OCI-LY3 (cell line): ENCODE data around the gene IQSEC1.
A peak's percentile ranks its signal among the peaks of the same experiment; 100 is the strongest.

Experiments
- H2AFZ ChIP-seq: fragments of 200-600, 300-600 bp; shearing (Covaris generic); 2 replicates; pipeline ENCODE4 v1.6.0; 2014; ENCODE audit warnings: antibody characterized with exemption, low read depth, low read length
- H3K27ac ChIP-seq: fragments of 200-600, 300-600 bp; sonication (generic); 2 replicates; pipeline ENCODE4 v1.5.1; 2014; ENCODE audit warnings: mild to moderate bottlenecking, low read length, moderate library complexity, mixed read lengths
- H3K27me3 ChIP-seq: fragments of 200-600, 300-600 bp; sonication (generic); 2 replicates; pipeline ENCODE4 v1.6.1; 2014; ENCODE audit warnings: low read depth, low read length, mixed read lengths
- H3K36me3 ChIP-seq: fragments of 200-600, 300-600 bp; sonication (generic); replicated peaks from 2 replicates; pipeline ENCODE3; 2014; ENCODE audit warnings: low read depth, low read length, mixed read lengths
- H3K4me1 ChIP-seq: fragments of 300-600, 200-600 bp; sonication (generic); 2 replicates; pipeline ENCODE4 v1.6.1; 2014; ENCODE audit warnings: low read length, mixed read lengths
- H3K4me2 ChIP-seq: fragments of 200-600, 300-600 bp; sonication (generic); 2 replicates; pipeline ENCODE4 v1.6.1; 2014; ENCODE audit warnings: low read length, mixed read lengths
- H3K4me3 ChIP-seq: fragments of 300-600, 200-600 bp; sonication (generic); 2 replicates; pipeline ENCODE4 v1.5.1; 2014; ENCODE audit warnings: antibody characterized with exemption, mild to moderate bottlenecking, low read length, moderate library complexity
- H3K79me2 ChIP-seq: fragments of 300-600, 200-600 bp; shearing (Covaris generic); 2 replicates; pipeline ENCODE4 v1.6.1; 2014; ENCODE audit warnings: mild to moderate bottlenecking, low read length, mixed read lengths
- H3K9ac ChIP-seq: fragments of 300-600, 200-600 bp; shearing (Covaris generic); 2 replicates; pipeline ENCODE4 v1.6.0; 2014; ENCODE audit warnings: mild to moderate bottlenecking, low read length, moderate library complexity
- H3K9me3 ChIP-seq: fragments of 200-600, 300-600 bp; shearing (Covaris generic); 2 replicates; pipeline ENCODE4 v1.6.1; 2014; ENCODE audit warnings: low read length, mixed read lengths; ENCODE audit not compliant: insufficient read depth
- H4K20me1 ChIP-seq: fragments of 200-600, 300-600 bp; sonication (generic); 2 replicates; pipeline ENCODE4 v1.6.1; 2016; ENCODE audit warnings: low read length, mixed read lengths; ENCODE audit not compliant: insufficient read depth
- EZH2phosphoT487 ChIP-seq: fragments of 200-600 bp; shearing (Covaris generic); IDR thresholded peaks from 2 replicates; pipeline ENCODE4 v1.6.1; 2018; ENCODE audit warnings: antibody characterized with exemption, mixed run types, low read depth
- TF ChIP-seq, protein P1 (sequence below): fragments of 200-600, 300-600 bp; sonication (generic); IDR thresholded peaks from 2 replicates; pipeline ENCODE4 v1.5.1; 2014; ENCODE audit warnings: antibody characterized with exemption, low read length, low read depth

IQSEC1 gene

DNA sequence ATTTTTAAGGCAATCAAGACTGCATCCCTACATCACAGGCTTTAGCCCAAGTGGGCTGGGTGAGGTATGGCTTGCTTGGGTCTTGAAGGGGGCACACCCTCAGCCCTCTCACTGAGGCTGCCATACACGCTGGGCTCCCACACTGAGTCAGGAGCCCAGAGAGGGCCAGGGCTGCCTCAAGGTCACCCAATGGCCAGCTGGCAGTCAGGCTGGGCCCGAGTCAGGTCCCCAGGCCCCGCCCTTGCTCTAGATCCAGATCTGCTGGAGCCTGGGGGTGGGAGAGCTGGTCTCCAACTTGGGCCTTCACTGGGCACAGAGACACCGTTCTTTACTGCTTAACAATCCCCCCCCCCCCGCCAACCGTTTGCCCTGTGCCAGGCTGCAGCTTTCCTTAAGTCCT, 88.1 kb downstream of the IQSEC1 start:
- Histone ChIP-seq H3K27me3 (no peaks in the 10 kb centered on the region), H3K79me2 (peaks cover 97% of the 10 kb centered on the region), H3K9ac (no peak overlapping the region), H4K20me1 (peaks cover 97% of the 10 kb centered on the region), H3K4me1 (peaks cover 30% of the 10 kb centered on the region), H3K4me2 (no peak overlapping the region), H3K4me3 (no peak overlapping the region), H2AFZ (no peak overlapping the region), H3K36me3 (peaks cover 33% of the 10 kb centered on the region), H3K27ac (no peak overlapping the region), H3K9me3 (no peaks in the 10 kb centered on the region)
- TF ChIP-seq, protein P1, sequence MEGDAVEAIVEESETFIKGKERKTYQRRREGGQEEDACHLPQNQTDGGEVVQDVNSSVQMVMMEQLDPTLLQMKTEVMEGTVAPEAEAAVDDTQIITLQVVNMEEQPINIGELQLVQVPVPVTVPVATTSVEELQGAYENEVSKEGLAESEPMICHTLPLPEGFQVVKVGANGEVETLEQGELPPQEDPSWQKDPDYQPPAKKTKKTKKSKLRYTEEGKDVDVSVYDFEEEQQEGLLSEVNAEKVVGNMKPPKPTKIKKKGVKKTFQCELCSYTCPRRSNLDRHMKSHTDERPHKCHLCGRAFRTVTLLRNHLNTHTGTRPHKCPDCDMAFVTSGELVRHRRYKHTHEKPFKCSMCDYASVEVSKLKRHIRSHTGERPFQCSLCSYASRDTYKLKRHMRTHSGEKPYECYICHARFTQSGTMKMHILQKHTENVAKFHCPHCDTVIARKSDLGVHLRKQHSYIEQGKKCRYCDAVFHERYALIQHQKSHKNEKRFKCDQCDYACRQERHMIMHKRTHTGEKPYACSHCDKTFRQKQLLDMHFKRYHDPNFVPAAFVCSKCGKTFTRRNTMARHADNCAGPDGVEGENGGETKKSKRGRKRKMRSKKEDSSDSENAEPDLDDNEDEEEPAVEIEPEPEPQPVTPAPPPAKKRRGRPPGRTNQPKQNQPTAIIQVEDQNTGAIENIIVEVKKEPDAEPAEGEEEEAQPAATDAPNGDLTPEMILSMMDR = no peak
- no peak for TF ChIP-seq EZH2phosphoT487

DNA sequence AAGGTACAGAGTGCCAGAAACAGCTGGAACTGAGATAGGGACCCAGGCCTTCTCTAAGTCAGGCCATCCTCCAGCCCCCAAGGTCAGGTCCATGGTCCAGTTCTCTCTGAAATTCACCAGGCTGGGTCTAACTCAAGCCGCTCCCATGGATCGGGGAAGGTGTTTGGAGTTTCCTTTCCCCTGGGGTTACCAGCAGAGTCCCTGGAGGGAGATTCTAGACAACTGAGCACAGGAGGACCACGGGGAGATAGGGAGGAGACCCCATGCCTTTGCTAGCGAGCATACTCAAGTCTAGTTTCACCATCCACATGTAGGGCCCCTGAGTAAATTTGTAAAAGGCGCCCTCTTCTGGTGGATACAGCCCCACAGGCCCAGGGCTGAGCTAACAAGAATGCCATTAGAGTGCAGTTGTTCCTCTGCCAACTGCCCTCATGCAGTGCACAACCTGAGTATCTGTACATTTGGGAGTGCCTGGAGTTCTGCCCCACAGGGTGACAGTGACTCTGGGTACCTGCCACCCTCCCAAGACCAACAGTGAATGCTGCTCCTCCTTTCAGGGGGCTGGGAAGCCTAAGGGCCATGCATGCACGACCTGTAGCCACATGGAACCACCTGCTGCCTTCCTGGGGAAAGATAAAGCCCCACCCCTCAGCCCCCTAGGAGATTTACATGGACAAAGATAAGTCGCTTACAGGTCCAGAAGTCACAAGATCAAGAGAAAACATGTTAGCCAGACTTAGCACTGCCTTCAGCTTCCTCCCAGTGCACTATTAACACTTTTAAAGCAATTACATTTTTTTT, 89.0 kb downstream of the IQSEC1 start:
- Histone ChIP-seq H3K4me3 (no peak overlapping the region), H3K79me2 (peaks cover 97% of the 10 kb centered on the region), H2AFZ (no peak overlapping the region), H3K27ac (no peak overlapping the region; the same call in 1 of the 2 replicates), H3K36me3 (peaks cover 38% of the 10 kb centered on the region), H3K4me1 (peaks cover 30% of the 10 kb centered on the region), H3K4me2 (peak overlapping the region; percentile 4; the same call in 1 of the 2 replicates), H3K9ac (no peak overlapping the region), H3K9me3 (no peaks in the 10 kb centered on the region), H3K27me3 (no peaks in the 10 kb centered on the region), H4K20me1 (peaks cover 97% of the 10 kb centered on the region)
- TF ChIP-seq, protein P1 = peak; percentile 87
- no peak for TF ChIP-seq EZH2phosphoT487

DNA sequence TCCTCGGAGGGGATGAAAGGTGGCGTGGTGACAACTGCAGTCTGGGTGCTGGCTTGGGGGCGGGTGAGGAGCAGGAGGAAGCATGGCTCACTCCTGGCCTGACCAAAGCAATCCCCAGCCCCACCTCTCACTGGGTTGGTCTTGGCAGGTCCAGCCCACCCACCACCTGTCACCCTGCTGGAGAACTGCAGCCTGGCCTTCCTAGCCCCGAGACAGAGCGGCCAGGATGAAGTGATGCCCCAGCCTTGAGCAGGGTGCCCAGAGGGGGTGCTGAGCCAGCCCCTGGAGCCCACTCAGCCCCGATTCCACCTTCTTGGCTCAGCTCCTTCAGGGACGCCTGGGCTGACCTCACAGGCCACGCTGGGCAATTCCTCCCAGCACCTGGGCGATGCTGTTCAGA, 89.9 kb downstream of the IQSEC1 start:
- H3K4me3 ChIP-seq = no peak overlapping the region
- H3K27me3 ChIP-seq = no peaks in the 10 kb centered on the region
- H3K9me3 ChIP-seq = no peaks in the 10 kb centered on the region
- H3K4me1 ChIP-seq = peaks cover 30% of the 10 kb centered on the region
- H3K9ac ChIP-seq = no peak overlapping the region
- peaks cover 95% of the 10 kb centered on the region for H3K79me2 ChIP-seq
- peak overlapping the region; percentile 39 for H3K4me2 ChIP-seq
- peaks cover 97% of the 10 kb centered on the region for H4K20me1 ChIP-seq
- H3K36me3 ChIP-seq = peaks cover 39% of the 10 kb centered on the region
- H3K27ac ChIP-seq = peak overlapping the region; percentile 50
- no peak overlapping the region for H2AFZ ChIP-seq
- TF ChIP-seq EZH2phosphoT487 = no peak
- TF ChIP-seq, protein P1 = no peak

DNA sequence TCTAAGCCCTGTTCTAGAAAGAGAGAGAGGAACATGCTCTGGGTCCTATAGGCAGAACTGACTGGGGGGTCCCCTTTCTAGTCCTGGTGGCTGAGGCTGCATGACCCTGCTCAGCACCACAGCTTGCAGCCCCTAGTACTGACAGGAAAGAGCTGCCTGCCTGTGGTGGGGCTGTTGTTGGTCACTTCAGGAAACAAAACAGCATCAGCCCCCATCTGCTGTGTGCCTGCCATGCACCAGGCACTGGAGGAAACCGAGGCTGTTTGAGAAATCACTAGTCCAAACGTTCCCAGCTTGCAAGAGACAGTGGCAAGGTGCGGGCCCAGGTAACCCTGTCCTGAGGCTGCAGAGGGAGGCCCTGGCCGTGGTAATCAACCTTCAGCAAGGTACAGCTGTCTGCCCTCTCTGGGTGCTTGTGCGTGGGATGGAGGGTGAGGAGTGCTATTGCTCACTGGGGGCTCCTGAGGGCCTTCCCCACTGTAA, 90.6 kb downstream of the IQSEC1 start:
- Histone ChIP-seq H3K9me3 (no peaks in the 10 kb centered on the region), H3K4me3 (no peak overlapping the region), H3K36me3 (peaks cover 42% of the 10 kb centered on the region), H3K4me1 (peaks cover 30% of the 10 kb centered on the region), H3K4me2 (peak overlapping the region; percentile 39), H3K79me2 (peaks cover 96% of the 10 kb centered on the region), H3K27me3 (no peaks in the 10 kb centered on the region), H3K27ac (peak overlapping the region; percentile 50), H4K20me1 (peaks cover 98% of the 10 kb centered on the region), H3K9ac (no peak overlapping the region), H2AFZ (no peak overlapping the region)
- TF ChIP-seq, protein P1 = no peak
- no peak for TF ChIP-seq EZH2phosphoT487
